Omental fat pad (tissue), 4 donors: ENCODE data around the gene IFNAR2. TPM values are rescaled to one million over a fixed set of nuclear protein-coding genes. Genes with fewer than 3 reads are reported as not detected.
A peak's percentile ranks its signal among the peaks of the same experiment; 100 is the strongest.

Source experiments
- ATAC-seq: fragments of 150-250 bp; one replicate; pipeline ENCODE4 v1.9.1; 2016; ENCODE audit warnings: mild to moderate bottlenecking, moderate library complexity; ENCODE audit not compliant: low FRiP score
- DNase-seq: peaks from one replicate; pipeline ENCODE4 v3.0.0-alpha.2; 2019; ENCODE audit warnings: low spot score
- total RNA-seq, 4 donors: library from RNA; depleted of rRNA; stranded (reverse); fragments of >200 nt; gene quantifications; one replicate each; pipeline ENCODE4 v1.1.0, GENCODE V29; 2016
- TF ChIP-seq, protein P1 (sequence below), 3 donors: fragments of 450-650 bp; IDR thresholded peaks; one replicate each; pipeline ENCODE4 v1.5.1; 2016 to 2017; ENCODE audit warnings: antibody characterized with exemption in 3 of 3, mild to moderate bottlenecking in 3 of 3, moderate library complexity in 2 of 3

Gene IFNAR2
- total RNA-seq, 4 donors from 2014 or later, result 13.5 to 32.9 (median 26.2) TPM

DNA sequence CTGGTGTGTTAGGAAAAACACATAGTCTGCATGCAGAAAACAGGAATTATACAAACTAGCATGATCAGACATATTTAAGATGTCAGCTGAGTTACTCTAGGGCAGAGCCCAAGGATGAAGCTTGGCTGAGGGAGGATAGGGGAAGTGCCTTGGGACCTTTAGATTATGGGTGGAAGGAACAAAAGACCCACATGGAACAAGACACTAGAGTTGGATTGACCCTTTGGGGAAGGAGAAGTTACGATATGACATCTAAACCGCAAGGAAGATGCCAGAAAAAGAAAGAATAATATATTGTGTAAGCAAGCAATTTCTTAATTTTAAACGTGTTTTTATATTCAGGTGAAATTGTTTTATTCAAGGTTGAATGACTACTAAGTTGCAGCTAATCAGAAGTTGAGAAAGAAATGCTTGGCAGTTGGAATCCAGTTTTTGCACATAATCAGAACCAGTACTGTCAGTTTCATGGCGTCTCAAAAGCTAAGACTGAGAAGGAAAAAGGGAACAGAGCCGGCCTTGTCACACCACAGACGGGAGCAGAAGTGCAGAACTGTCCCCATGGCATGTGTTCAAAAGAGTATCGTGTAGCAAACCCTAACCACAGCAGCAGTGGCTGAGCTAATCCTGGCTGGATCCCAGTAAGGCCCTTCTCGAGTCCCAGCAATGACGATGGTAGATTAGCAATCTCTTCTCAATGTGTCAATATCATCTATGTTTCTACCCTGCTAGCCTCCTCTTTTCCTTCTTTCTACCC, 31.2 kb upstream of the IFNAR2 start:
- ATAC-seq (no peak), DNase-seq (no peak)
- TF ChIP-seq, protein P1, sequence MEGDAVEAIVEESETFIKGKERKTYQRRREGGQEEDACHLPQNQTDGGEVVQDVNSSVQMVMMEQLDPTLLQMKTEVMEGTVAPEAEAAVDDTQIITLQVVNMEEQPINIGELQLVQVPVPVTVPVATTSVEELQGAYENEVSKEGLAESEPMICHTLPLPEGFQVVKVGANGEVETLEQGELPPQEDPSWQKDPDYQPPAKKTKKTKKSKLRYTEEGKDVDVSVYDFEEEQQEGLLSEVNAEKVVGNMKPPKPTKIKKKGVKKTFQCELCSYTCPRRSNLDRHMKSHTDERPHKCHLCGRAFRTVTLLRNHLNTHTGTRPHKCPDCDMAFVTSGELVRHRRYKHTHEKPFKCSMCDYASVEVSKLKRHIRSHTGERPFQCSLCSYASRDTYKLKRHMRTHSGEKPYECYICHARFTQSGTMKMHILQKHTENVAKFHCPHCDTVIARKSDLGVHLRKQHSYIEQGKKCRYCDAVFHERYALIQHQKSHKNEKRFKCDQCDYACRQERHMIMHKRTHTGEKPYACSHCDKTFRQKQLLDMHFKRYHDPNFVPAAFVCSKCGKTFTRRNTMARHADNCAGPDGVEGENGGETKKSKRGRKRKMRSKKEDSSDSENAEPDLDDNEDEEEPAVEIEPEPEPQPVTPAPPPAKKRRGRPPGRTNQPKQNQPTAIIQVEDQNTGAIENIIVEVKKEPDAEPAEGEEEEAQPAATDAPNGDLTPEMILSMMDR (IDR thresholded peaks at IDR 0.05), result no peak

DNA sequence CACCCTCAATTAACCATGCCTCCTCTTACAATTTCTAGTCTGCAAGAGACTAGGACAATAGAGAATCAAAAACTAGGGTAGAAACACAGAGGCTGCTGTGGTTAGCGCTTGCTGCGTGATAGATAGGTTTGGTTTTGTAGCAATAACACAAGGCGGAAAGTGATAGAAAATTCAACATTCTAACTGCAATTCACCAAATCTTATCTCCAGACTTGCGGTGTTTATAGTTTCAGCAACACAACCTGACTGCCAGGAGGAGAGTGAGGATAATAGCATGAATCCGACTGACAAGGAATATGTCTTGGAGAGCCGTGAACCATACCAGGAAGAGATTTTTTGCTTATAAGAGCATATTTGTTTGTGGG, 30.7 kb upstream of the IFNAR2 start:
- DNase-seq (no peak), ATAC-seq (no peak)
- TF ChIP-seq, protein P1 (IDR thresholded peaks at IDR 0.05), result no peak

DNA sequence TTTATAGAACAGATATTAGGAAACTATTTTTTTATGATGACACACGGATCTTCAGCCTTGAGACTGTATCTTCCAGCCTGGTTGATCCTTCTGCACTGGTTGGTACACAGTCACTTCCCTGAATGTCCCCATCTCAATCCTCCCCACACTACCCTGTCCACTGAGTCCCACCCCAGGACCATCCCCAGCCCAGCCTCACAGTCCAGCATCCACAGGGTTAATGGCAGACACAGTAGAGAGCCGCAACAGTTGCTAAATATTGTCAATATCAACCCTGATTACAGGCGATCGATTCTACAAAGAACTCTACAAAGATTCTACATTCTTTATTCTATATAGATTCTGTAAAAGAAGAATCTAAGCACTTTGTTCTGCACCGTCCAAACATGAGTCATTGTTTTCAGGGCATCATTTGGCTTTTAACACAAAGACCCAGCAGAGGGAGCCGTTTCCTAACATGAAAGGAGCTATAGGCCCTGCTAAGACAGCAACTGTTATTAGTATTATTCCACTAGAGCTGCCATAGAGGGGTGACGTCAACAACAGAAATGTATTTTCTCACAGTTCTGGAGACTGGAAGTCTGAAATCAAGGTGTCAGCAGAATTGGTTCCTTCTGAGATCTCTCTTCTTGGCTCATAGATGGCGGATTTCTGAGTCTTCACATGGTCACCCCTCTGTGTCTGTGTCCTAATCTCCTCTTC, 30.1 kb upstream of the IFNAR2 start:
- DNase-seq (peak; percentile 70), ATAC-seq (peak; percentile 59)
- TF ChIP-seq, protein P1 (IDR thresholded peaks at IDR 0.05), result peak in 1 of 3 donors; percentile 81

DNA sequence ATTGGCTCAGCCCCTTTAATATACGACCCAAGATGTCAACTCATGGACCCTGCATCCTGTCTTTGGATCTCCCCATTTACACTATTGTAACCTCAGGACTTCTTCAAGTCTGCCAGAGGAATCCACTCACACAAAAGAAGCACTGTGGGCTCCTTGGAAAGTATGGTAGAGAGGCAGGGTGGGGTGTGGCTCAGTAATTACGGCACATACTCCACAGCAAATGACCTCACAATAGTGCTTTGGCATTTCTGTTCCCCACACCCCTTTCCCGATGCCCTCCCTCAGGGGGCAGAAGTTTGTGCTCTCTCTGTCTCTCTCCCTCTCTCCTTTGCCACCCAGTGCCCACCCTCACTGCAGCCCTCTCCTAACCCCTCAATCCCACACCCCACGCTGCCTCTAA, 27.8 kb upstream of the IFNAR2 start:
- TF ChIP-seq, protein P1 (IDR thresholded peaks at IDR 0.05), result no peak
- DNase-seq, result no peak
- ATAC-seq, result no peak

DNA sequence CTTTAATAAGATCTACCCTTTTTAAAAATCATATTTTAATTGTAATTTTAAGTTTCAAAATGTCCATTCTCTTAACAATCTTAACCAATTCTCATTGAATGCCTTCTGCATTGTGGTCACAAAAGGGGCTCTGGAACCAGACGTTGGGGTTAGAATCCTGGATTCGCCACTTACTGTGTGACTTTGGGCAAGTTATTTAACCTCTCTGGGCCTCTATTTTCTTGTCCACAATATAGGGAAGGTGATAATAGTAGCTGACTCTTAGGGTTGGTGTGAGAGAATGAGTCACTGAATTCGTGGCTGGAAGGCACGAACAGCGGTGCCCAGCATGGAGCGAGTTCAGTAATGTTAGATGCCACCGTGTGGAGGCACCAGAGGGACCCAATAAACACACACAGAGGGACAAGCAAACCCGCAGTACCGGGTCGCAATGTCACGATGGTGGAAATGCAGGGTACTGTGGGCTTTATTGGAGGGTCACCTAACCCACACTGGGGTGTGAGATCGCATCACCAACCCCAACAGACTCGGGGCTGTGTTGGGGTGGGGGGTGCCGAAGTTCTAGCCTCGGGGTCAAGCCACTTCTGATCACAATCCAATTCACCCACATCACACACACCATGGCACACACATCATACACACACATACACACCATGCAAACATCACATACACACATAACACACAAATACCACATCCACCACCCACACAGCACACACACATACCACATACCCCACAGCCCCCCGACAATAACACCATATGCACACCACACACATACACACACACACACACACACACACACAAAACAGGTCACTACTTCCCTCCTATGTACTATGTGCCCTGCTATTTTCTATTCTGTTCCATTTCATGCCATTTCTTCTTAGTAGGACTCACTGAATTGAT, 27.0 kb upstream of the IFNAR2 start:
- ATAC-seq (no peak), DNase-seq (no peak)
- TF ChIP-seq, protein P1 (IDR thresholded peaks at IDR 0.05), result no peak

DNA sequence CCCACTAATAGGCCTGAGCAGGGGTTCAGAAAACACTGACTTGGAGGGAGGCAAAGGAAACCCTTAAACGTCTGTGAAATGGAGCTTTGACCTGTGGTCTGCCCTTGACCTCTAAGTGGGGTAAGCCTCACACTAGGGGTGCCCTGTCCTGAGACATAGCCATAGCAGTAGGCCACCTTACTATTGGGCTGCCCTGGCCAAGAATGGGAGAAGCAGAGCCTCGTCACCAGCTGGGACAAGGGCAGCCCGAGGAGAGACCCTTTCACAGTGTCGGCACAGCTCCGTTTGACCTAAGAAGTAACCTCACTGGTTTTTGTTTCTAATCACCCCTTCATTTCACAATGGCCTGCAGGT, 26.4 kb upstream of the IFNAR2 start:
- TF ChIP-seq, protein P1 (IDR thresholded peaks at IDR 0.05), result no peak
- DNase-seq (no peak), ATAC-seq (no peak)
